NOMO-1 treated with dmso at 0.1 percent for 144 hours (cell line): ENCODE data around the gene CEBPE.

Source experiments
- DNase-seq: peaks from one replicate; lab custom pipeline; 2025; ENCODE audit not compliant: unreplicated experiment; lab: John Stamatoyannopoulos, UW

CEBPE gene

GRCh38 chr14:23118506-23119362 lies at the start of gene CEBPE:
Gene CEBPE (minus strand): TSS chr14:23119255. CDS start chr14:23119091, 164 bp downstream.
- DNase-seq: peak; percentile 68

GRCh38 chr14:23168246-23168645 lies 49.2 kb upstream of the CEBPE start:
- no peak for DNase-seq

- DNase-seq: no peak
Measured at GRCh38 chr14:23167116-23167847, 48.2 kb upstream of the CEBPE start.

- no peak for DNase-seq
Measured at GRCh38 chr14:23164949-23165348, 45.9 kb upstream of the CEBPE start.

DNA sequence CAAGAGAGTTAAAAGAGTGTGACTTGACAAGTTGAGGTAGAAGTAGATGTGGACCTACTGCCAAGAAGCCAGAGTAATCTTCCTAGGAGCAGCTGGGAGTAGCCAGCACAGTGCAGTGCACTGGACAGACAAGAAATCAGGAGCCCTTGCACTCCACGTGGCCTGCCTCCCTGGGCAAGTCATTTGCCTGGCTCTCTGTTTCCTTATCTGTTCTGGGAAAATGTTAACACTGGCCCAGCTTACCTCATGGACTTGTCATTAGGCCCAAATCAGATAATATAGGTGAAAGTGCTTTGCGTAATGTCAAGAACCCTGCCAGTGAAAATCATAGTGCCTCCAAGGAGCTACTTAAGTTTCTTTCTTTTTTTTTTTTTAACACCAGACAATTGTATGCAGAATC lies 45.2 kb upstream of the CEBPE start:
- DNase-seq: no peak

DNA sequence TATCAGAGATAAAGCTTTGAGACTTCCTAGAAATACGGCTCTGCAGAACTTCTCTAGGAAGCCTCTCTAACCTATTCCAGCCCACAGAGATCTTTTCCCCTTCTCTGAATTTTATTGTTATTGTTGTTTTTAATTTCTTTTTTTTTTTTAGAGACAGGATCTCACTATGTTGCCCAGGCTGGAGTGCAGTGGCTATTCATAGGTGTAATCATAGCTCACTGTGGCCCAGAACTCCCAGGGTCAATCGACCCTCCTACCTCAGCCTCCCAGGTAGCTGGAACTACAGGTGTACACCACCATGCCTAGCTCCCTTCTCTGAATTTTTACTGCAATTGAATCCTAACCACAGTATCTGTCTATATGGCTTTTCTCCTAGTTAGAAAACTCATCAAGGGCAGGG lies 44.8 kb upstream of the CEBPE start:
- no peak for DNase-seq

GRCh38 chr14:23162800-23163199 lies 43.7 kb upstream of the CEBPE start:
- DNase-seq: no peak

DNA sequence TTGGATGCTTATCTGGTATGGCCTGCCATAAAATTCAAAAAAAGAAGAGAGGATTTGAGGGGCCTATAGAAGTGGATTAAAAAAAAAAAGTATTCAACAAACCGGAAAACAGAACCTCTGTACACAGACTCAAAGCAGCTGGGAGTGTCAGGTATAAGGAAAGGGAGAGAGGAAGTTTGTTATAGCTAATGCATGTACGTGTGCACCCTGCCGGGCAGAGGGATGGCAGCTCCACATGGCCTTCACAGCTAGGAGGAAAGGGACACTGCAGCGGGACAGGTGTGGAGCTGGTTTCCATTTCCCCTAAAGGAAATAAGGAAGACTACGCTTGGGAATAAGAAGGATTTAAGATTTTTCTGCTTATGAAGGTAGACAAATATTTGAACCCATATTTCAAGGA lies 43.0 kb upstream of the CEBPE start:
- DNase-seq: no peak

GRCh38 chr14:23160924-23161522 lies 42.0 kb upstream of the CEBPE start:
- peak; percentile 40 for DNase-seq

GRCh38 chr14:23159532-23159931 lies 40.5 kb upstream of the CEBPE start:
- no peak for DNase-seq

- no peak for DNase-seq
Measured at GRCh38 chr14:23158779-23159178, 39.7 kb upstream of the CEBPE start.

DNA sequence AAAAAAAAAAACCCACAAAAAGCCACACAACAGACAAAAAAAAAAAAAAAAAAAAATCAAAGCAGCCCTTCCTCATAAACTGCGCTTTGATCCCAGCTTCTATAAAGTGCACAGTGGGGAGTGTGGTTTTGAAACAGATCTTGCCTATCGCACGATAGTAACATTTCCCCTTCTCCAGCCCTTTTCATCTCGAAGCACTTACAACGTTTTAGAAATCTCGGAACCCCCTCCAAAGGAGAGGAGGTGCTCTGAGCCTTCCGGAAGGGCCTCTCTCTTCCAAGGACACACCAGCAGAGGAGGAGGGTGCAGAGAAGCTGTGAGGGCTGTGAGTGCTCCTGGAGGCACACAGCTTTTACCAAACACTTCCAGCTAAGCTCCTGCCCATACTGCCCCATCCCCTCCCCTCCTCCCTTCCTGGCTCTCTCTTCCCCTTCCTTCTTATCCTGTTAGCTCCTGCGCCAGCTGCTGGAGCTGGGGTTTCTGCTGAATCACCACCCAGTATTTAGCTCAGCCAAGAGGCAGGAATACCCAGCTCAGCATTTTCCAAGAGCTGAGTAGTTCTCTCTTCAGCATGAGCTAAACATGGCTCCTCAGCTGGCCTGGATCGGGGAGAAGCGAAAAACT lies 36.0 kb upstream of the CEBPE start:
- DNase-seq: no peak

DNA sequence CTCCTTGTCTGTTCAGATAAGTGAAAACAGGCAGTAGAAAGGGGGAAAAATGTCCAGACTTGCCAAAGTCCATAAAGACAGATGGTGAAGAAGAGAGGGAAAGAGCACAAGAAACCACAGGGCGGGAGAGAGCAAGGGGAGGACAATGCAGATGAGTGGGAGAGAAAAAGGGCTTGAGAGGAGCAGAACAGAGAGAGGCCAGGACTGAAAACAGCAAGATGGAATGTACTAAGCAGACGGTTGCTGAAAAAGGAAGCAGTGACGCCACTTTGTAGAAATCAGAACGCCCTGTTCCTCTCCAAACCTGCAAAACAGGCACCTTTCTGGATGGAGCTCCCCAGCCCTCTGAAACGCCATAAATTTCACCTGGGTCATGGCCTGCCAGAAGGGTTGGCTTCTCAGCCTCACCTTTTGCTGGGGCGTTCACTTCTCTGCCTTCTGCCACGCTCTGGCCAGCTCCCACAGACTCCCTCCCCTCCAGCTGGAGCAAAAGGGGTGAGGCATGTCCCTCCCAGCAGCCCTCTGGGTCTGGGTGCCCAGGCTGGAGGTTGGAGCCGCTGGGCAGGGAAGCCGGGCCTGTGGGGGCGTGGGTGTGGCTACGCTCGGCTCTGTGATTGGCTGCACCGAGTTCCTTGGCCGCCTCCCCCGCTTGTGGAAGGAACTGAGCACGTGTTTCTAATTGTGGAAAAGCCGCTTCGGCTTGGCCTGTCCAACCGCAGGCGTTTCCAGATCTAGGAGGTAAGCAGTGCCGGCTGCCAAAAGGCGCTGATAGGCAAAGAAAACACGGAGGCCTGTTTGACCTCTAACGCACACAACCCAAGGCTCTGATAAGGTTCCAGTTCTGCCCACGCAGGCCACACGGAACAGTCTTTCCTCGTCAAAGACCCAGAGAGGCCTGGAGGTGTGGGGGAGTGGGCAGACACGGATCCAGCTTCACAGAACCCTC lies 35.1 kb upstream of the CEBPE start:
- peak; percentile 74 for DNase-seq

DNA sequence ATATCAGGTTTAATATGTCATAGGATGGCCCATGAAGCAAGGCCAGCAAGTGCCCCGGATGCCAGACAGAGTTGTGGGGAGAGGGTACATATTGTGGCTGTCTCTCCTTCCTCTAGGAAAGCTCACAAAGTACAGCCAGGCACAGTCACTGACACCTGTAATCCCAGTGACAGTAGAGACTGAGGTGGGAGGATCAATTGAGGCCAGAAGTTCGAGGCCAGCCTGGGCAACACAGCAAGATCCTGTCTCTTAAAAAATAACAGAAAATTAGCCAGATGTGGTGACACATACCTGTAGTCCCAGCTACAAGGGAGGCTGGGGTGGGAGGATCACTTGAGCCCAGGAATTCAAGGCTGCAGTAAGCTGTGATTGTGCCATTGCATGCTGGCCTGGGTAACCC lies 32.3 kb upstream of the CEBPE start:
- no peak for DNase-seq

DNA sequence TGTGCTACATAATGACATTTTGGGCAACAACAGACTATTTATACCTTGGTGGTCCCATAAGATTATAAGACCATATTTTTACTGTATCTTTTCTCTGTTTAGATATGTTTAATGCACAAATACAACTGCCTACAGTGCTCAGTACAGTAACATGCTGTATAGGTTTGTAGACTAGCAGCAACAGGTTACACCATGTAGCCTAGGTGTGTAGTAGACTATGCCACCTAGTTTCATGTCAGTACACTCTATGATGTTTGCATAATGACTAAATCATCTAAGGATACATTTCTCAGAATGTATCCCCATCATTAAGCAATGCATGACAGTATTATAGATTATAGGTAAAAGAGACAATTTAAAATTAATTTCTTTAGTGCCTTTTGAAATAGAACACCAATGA lies 30.7 kb upstream of the CEBPE start:
- no peak for DNase-seq

DNA sequence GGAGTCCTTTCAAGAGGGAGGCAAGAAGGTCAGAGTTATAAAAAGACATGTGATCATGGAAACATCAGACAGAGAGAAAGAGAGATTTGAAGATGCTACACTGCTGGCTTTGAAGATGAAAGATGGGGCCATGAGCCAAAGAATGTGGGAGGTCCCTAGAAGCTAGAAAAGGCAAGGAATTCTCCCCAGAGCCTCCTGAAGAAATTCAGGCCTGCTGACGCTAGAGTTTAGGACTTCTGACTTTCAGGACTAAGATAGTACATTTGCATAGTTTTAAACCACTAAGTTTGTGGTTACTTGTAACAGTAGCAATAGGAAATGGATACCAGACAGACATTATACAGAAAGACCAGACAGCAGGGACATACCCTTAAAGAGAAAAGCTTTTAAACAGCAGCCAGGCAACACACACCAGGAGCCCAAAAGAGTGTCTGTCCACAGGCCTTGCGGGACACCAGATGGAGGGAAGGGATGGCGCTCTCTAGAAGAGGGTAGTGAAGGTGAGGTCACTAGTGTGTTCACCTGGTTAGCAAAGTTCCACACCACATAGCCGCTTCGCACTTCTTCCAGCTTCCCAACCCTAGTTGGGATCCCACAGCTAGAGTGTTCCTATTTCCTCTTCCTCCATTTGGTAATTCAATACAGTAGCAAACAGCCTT lies 29.7 kb upstream of the CEBPE start:
- DNase-seq: no peak

GRCh38 chr14:23147676-23148075 lies 28.6 kb upstream of the CEBPE start:
- DNase-seq: no peak

DNA sequence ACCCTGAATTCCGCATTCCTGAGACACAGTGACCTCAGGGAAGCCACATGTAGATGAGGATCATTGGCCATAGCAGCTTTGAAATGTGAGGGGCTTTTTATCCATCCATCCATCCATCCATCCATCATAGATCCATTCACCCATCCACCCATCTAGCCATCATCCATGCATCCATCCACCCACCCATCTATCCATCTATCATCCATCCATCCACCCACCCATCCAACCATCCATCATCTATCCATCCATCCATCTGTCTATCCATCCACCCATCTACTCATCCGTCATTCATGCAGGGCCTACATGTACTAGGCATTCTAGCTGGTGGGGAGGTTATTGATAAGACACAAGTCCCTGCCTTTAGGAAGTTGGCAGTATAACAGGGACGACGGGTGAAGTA lies 27.9 kb upstream of the CEBPE start:
- DNase-seq: no peak

DNA sequence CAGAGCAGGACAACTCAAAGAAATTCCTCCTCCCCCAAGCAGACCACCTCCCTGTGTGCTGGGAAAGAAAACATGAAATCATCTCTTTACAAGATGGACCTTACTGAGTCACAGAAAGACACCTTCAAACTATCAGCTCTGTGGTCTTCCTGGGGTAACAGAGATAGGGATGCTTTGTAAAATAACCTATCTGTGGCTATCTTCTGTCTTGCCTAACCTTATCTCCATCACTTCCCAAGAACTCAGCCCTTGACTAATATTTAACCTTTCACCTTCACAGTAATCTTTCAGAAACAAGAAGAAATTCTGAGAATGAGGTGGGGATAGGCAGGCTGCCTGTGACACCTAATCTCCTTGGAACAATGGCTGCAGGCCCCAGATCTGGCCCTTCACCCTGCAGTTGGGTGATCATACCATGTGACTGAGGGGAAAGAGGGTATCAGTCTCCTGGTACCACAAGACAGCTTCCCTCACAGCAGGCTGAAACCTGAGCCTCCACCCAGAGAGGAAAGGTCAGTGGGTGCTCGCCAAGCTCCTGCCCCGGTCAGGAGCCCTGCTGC lies 27.4 kb upstream of the CEBPE start:
- DNase-seq: no peak
